Lower leg skin (tissue), 3 donors: ENCODE results near the gene CDSN.

ENCODE experiments used
- CTCF ChIP-seq, 3 donors: fragments of 450-650 bp; IDR thresholded peaks; one replicate each; pipeline ENCODE4 v1.5.1; 2016; ENCODE audit warnings: antibody characterized with exemption in 3 of 3, mild to moderate bottlenecking in 3 of 3, moderate library complexity in 2 of 3
- POLR2A ChIP-seq, 2 donors: fragments of 450-650 bp; IDR thresholded peaks; one replicate each; pipeline ENCODE4 v1.6.1; 2016 to 2017; ENCODE audit warnings: antibody characterized with exemption in 2 of 2, mild to moderate bottlenecking in 1 of 2, moderate library complexity in 1 of 2

GRCh38 chr6:31163922-31164321 lies 43.7 kb upstream of the CDSN start:
- no peak for TF ChIP-seq CTCF (IDR thresholded peaks at IDR 0.05)
- no peak for TF ChIP-seq POLR2A (IDR thresholded peaks at IDR 0.05)
